Peyer's patch (tissue), 4 donors: ENCODE results near the gene ERC2. TPM values are rescaled to one million over a fixed set of nuclear protein-coding genes. Genes with fewer than 3 reads are reported as not detected.

Experiments used
- DNase-seq, 3 donors: peaks; one replicate each; pipeline ENCODE4 v3.0.0-alpha.2; 2017 to 2019
- H3K27ac ChIP-seq, 4 donors: fragments of 200-600 bp; sonication (generic); one replicate each; pipeline ENCODE4 v1.5.1; 2016 to 2019
- H3K27me3 ChIP-seq, 2 donors: fragments of 200-600 bp; sonication (generic); one replicate each; pipeline ENCODE4 v1.5.1; 2019
- H3K36me3 ChIP-seq, 3 donors: fragments of 200-600 bp; sonication (generic); one replicate each; pipeline ENCODE4 v1.5.1; 2016 to 2019
- H3K4me1 ChIP-seq, 4 donors: fragments of 200-600 bp; sonication (generic); one replicate each; pipeline ENCODE4 v1.5.1; 2016 to 2019
- H3K4me3 ChIP-seq, 4 donors: fragments of 200-600 bp; sonication (generic); 1 replicate in 3 of 4; 2 replicates in 1 of 4; pipeline ENCODE4 v1.5.1; 2016 to 2019; ENCODE audit warnings: mild to moderate bottlenecking in 1 of 4
- H3K9me3 ChIP-seq, 4 donors: fragments of 200-600 bp; sonication (generic); one replicate each; pipeline ENCODE4 v1.5.1; 2016 to 2019; ENCODE audit warnings: mild to moderate bottlenecking in 1 of 4
- CTCF ChIP-seq, 6 experiments: fragments of 450-650 bp in 4 of 6; fragments of 200-600 bp in 2 of 6; sonication (generic) in 1 of 6; IDR thresholded peaks; one replicate each; pipeline ENCODE4 v1.5.1; 2017 to 2019; ENCODE audit warnings: antibody characterized with exemption in 6 of 6, mild to moderate bottlenecking in 3 of 6, moderate library complexity in 1 of 6
- POLR2A ChIP-seq, 2 donors: fragments of 450-650 bp; IDR thresholded peaks; one replicate each; pipeline ENCODE4 v1.5.1; 2017; ENCODE audit warnings: antibody characterized with exemption in 2 of 2, mild to moderate bottlenecking in 2 of 2, moderate library complexity in 2 of 2
- total RNA-seq, 4 donors: library from RNA; depleted of rRNA; stranded (reverse); fragments of >200 nt; gene quantifications; one replicate each; pipeline ENCODE4 v1.1.0, GENCODE V29; 2016

ERC2 gene
- total RNA-seq, 4 donors from 2014 or later: 0.18 to 0.83 TPM; not detected in 2

DNA sequence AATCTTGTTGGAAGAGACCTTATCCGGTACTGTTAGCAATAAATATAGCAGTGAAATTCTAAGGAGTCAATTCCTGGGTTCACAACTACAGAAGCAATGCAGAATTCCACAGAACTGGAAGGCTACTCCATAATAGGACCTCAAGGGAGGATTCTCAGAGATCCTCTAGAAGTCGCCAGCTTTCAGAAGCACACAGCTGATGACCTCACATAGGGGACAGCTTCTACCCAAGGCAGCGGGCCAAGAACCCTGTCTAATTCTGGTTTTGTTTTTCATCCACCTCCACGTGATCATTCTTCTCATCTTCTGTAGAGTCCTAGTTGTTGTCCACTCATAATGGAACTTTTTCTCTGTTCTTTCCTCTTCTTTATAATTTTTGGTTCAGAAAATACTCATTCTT lies 99.4 kb downstream of the ERC2 start:
- Histone ChIP-seq H3K9me3 (no peaks in the 10 kb centered on the region), H3K36me3 (no peaks in the 10 kb centered on the region), H3K4me1 (no peaks in the 10 kb centered on the region), H3K27ac (no peak overlapping the region), H3K4me3 (no peak overlapping the region), H3K27me3 (no peaks in the 10 kb centered on the region)
- no peak for DNase-seq
- TF ChIP-seq CTCF (IDR thresholded peaks at IDR 0.05) (no peak), POLR2A (IDR thresholded peaks at IDR 0.05) (no peak)

DNA sequence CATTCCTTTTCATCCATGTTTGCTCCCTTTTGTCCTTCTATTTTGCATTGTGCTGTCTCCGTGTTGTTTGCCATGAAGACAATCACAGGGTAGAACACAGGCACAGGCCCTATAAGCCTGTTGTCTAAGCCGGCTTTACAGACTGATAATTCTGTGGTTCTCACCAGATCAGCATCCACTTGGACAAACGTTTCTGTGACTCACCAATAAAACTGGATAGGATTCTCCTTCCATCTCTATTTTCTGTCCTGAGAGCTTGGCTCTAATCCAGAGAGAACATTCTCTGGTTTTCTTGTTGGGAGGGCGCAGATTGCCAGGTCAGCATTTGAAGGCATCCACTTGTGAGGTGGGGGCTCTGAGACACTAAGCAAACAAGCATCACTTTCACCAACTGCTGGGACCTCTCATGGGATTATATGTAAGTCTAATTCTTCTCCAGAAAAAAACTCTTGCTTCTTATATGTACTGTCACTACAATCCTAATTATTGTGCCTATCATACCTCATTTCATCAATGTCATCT lies 101.6 kb downstream of the ERC2 start:
- no peak overlapping the region for H3K4me3 ChIP-seq
- H3K4me1 ChIP-seq: no peaks in the 10 kb centered on the region
- no peak for TF ChIP-seq CTCF (IDR thresholded peaks at IDR 0.05)
- TF ChIP-seq POLR2A (IDR thresholded peaks at IDR 0.05): no peak
- H3K27me3 ChIP-seq: no peaks in the 10 kb centered on the region
- DNase-seq: no peak
- no peaks in the 10 kb centered on the region for H3K36me3 ChIP-seq
- no peaks in the 10 kb centered on the region for H3K9me3 ChIP-seq
- H3K27ac ChIP-seq: no peak overlapping the region

GRCh38 chr3:56365905-56366640 lies 102.2 kb downstream of the ERC2 start:
- Histone ChIP-seq H3K36me3 (no peaks in the 10 kb centered on the region), H3K4me3 (no peak overlapping the region), H3K4me1 (no peaks in the 10 kb centered on the region), H3K27ac (no peak overlapping the region), H3K27me3 (no peaks in the 10 kb centered on the region), H3K9me3 (no peaks in the 10 kb centered on the region)
- DNase-seq: no peak
- TF ChIP-seq CTCF (IDR thresholded peaks at IDR 0.05) (no peak), POLR2A (IDR thresholded peaks at IDR 0.05) (no peak)

- TF ChIP-seq CTCF (IDR thresholded peaks at IDR 0.05): no peak
- no peak for TF ChIP-seq POLR2A (IDR thresholded peaks at IDR 0.05)
- Histone ChIP-seq H3K27ac (no peak overlapping the region), H3K4me3 (no peak overlapping the region), H3K27me3 (no peaks in the 10 kb centered on the region), H3K9me3 (no peaks in the 10 kb centered on the region), H3K36me3 (no peaks in the 10 kb centered on the region), H3K4me1 (no peaks in the 10 kb centered on the region)
- DNase-seq: no peak
Observed at GRCh38 chr3:56364665-56365064, 103.6 kb downstream of the ERC2 start.

- Histone ChIP-seq H3K27me3 (no peaks in the 10 kb centered on the region), H3K9me3 (no peaks in the 10 kb centered on the region), H3K4me1 (no peaks in the 10 kb centered on the region), H3K27ac (no peak overlapping the region), H3K4me3 (no peak overlapping the region), H3K36me3 (no peaks in the 10 kb centered on the region)
- TF ChIP-seq CTCF (IDR thresholded peaks at IDR 0.05): no peak
- no peak for DNase-seq
Observed at GRCh38 chr3:56363720-56364119, 104.5 kb downstream of the ERC2 start.
